Astrocyte (in vitro differentiated cells and primary cell): ENCODE data around the gene EPHA6. TPM values are rescaled to one million over a fixed set of nuclear protein-coding genes. Genes with fewer than 3 reads are reported as not detected.

Experiments
- DNase-seq: peaks from one replicate; pipeline ENCODE4 v3.0.0-alpha.2; 2010; ENCODE audit warnings: low read depth
- FAIRE-seq: peaks from 2 replicates; lab custom pipeline; 2011; peaks lifted over from hg19 to GRCh38; lab: Jason Lieb, UNC
- H2AFZ ChIP-seq: 2 replicates; pipeline ENCODE4 v1.6.0; 2012; ENCODE audit warnings: low read depth, low read length, inconsistent platforms
- H3K27ac ChIP-seq: 2 replicates; pipeline ENCODE4 v1.5.1; 2011; ENCODE audit warnings: low read depth, low read length, inconsistent platforms
- H3K27me3 ChIP-seq: 2 replicates; pipeline ENCODE4 v1.6.0; 2011; ENCODE audit warnings: low read length, inconsistent platforms; ENCODE audit not compliant: insufficient read depth
- H3K36me3 ChIP-seq: 2 replicates; pipeline ENCODE4 v1.5.1; 2011; ENCODE audit warnings: low read length, inconsistent platforms; ENCODE audit not compliant: insufficient read depth
- H3K4me1 ChIP-seq: 2 replicates; pipeline ENCODE4 v1.5.1; 2011; ENCODE audit warnings: low read length, inconsistent platforms; ENCODE audit not compliant: insufficient read depth
- H3K4me2 ChIP-seq: 2 replicates; pipeline ENCODE4 v1.6.0; 2012; ENCODE audit warnings: low read length, inconsistent platforms
- H3K4me3 ChIP-seq: 2 replicates; pipeline ENCODE4 v1.5.1; 2011; ENCODE audit warnings: low read depth, mild to moderate bottlenecking, low read length, inconsistent platforms; ENCODE audit not compliant: insufficient read depth
- H3K79me2 ChIP-seq: 2 replicates; pipeline ENCODE4 v1.6.0; 2012; ENCODE audit warnings: mild to moderate bottlenecking, low read length, inconsistent platforms; ENCODE audit not compliant: insufficient read depth
- H3K9ac ChIP-seq: 2 replicates; pipeline ENCODE4 v1.6.0; 2012; ENCODE audit warnings: mild to moderate bottlenecking, low read length, inconsistent platforms
- H3K9me3 ChIP-seq: 2 replicates; pipeline ENCODE4 v1.5.1; 2012; ENCODE audit warnings: low read depth, mild to moderate bottlenecking, low read length, inconsistent platforms; ENCODE audit not compliant: insufficient read depth
- H4K20me1 ChIP-seq: 2 replicates; pipeline ENCODE4 v1.6.0; 2012; ENCODE audit warnings: low read length, inconsistent platforms; ENCODE audit not compliant: insufficient read depth
- H3K27ac Mint-ChIP-seq: one replicate; pipeline ENCODE4 v1.8.0; 2021; ENCODE audit warnings: mild to moderate bottlenecking, mixed read lengths; ENCODE audit not compliant: unreplicated experiment
- H3K27me3 Mint-ChIP-seq: one replicate; pipeline ENCODE4 v1.8.0; 2021; ENCODE audit warnings: low read depth, mixed read lengths; ENCODE audit not compliant: unreplicated experiment
- H3K36me3 Mint-ChIP-seq: one replicate; pipeline ENCODE4 v1.8.0; 2021; ENCODE audit warnings: low read depth, mixed read lengths; ENCODE audit not compliant: unreplicated experiment
- H3K4me1 Mint-ChIP-seq: one replicate; pipeline ENCODE4 v1.8.0; 2021; ENCODE audit warnings: low read depth, mixed read lengths; ENCODE audit not compliant: unreplicated experiment
- H3K4me3 Mint-ChIP-seq: one replicate; pipeline ENCODE4 v1.8.0; 2021; ENCODE audit warnings: mild to moderate bottlenecking, moderate library complexity, mixed read lengths; ENCODE audit not compliant: unreplicated experiment
- H3K9me3 Mint-ChIP-seq: one replicate; pipeline ENCODE4 v1.8.0; 2021; ENCODE audit warnings: mild to moderate bottlenecking, mixed read lengths; ENCODE audit not compliant: unreplicated experiment
- CTCF ChIP-seq: IDR thresholded peaks from 2 replicates; pipeline ENCODE4 v1.5.1; 2011; ENCODE audit warnings: low read depth, mild to moderate bottlenecking, inconsistent platforms, low read length, moderate library complexity; ENCODE audit not compliant: insufficient read depth
- EZH2 ChIP-seq: IDR thresholded peaks from 2 replicates; pipeline ENCODE4 v1.6.1; 2012; ENCODE audit warnings: mild to moderate bottlenecking, low read length, inconsistent platforms; ENCODE audit not compliant: insufficient read depth
- total RNA-seq: library from RNA; stranded (reverse); gene quantifications from 2 replicates; pipeline ENCODE4 v1.2.1, GENCODE V29; 2021

The EPHA6 gene
- total RNA-seq, 1 donor from 2014 or later = 1.7 TPM

DNA sequence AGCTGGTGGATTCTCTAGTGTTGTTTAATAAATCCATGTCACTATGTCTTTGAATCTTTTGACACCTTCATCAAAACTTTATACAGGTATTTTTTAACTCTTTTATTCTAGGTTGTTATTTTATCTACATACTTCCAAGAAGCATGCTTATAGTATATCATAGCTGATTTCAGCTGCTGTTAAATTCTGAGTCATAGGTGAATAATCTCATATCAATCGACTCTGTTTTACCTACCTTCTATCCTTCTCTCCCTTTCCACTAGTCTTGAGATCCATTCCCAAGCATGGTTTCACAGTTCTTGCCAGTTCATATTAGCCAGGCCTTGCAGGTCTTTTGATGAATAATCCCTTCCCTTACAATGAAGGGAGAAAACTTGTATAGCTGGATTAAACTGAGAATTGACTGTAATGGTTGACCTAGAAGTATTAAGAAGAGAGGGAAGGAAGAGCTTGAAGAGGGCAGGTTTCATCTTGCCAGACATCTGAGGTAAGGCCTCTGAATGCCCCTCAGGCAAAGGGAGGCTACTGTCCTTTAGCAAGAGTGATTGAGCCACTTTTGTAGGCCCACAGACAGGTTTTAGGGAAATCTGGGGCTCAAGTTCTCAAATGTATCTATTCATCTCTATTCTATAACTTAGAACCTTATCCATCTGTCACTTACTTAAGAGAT is 146.4 kb downstream of the EPHA6 start:
- Histone ChIP-seq H4K20me1 (no peaks in the 10 kb centered on the region), H3K27ac (no peak overlapping the region), H2AFZ (no peak overlapping the region), H3K36me3 (no peaks in the 10 kb centered on the region), H3K9me3 (no peaks in the 10 kb centered on the region), H3K27me3 (no peaks in the 10 kb centered on the region), H3K4me3 (no peak overlapping the region), H3K9ac (no peak overlapping the region), H3K4me2 (no peak overlapping the region), H3K4me1 (no peaks in the 10 kb centered on the region), H3K79me2 (no peaks in the 10 kb centered on the region)
- H3K27ac Mint-ChIP-seq = no peak overlapping the region
- H3K9me3 Mint-ChIP-seq = no peaks in the 10 kb centered on the region
- TF ChIP-seq CTCF (no peak), EZH2 (no peak)
- DNase-seq (no peak), FAIRE-seq (no peak)
- H3K4me1 Mint-ChIP-seq = peaks cover 10% of the 10 kb centered on the region
- H3K27me3 Mint-ChIP-seq = no peaks in the 10 kb centered on the region
- no peaks in the 10 kb centered on the region for H3K36me3 Mint-ChIP-seq
- no peak overlapping the region for H3K4me3 Mint-ChIP-seq

DNA sequence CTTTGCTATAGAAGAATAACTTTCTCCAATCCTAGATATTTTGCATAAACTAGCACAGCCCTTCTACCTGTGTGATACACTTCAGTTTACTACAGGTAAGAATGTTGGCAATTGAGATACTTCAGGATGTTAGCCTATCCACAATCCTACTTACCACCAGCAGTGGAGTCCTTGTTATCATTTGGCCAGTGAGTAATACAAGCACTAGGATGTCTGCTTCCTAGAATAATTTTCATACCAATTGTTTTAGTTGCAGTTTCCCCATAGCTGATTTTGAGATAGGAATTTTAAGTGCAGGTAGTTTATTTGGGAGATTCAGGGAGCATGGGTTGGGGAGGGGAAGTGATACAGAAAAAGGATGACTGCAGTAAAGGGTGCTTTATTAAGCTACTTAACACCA is 147.2 kb downstream of the EPHA6 start:
- Histone ChIP-seq H3K27ac (no peak overlapping the region), H3K9me3 (no peaks in the 10 kb centered on the region), H3K27me3 (no peaks in the 10 kb centered on the region), H4K20me1 (no peaks in the 10 kb centered on the region), H2AFZ (no peak overlapping the region), H3K4me1 (no peaks in the 10 kb centered on the region), H3K9ac (no peak overlapping the region), H3K4me2 (no peak overlapping the region), H3K36me3 (no peaks in the 10 kb centered on the region), H3K4me3 (no peak overlapping the region), H3K79me2 (no peaks in the 10 kb centered on the region)
- peaks cover 15% of the 10 kb centered on the region for H3K4me1 Mint-ChIP-seq
- H3K9me3 Mint-ChIP-seq = no peaks in the 10 kb centered on the region
- H3K4me3 Mint-ChIP-seq = no peak overlapping the region
- DNase-seq (no peak), FAIRE-seq (no peak)
- H3K27ac Mint-ChIP-seq = no peak overlapping the region
- TF ChIP-seq EZH2 = no peak
- no peaks in the 10 kb centered on the region for H3K36me3 Mint-ChIP-seq
- no peaks in the 10 kb centered on the region for H3K27me3 Mint-ChIP-seq

DNA sequence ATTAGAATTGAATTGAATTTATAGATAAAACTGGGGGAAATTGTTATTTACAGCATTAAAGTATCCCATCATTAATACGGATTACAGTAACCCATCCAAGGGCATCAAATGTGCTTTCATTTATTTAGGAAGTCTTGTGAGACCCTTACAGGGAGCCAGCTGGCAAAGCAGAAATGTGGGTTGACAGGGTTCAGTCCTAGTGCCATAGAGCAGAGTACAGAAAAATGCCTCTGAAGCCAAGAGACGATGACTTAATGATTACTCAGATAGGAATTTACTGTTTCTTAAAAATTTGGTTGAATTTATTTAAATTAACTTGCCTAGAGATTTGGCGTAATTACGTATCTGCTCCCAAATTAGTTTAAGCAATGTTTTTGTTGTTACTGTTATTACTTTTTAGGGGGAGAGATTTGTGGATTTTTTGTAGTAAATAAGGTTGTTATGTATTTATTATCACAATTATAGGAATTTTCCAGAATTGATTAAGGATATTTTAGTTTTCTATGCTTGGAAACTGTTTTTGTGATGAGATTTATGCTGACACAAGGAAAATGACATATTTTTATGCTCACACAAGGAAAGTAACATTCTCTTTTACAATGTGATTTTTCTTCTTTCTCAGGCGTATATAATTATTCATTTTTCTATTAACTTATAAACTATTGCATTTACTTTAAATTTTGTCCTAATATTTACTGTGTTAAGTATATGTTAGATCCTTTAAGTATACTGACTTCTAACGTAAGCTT is 152.0 kb downstream of the EPHA6 start:
- H3K27me3 Mint-ChIP-seq = no peaks in the 10 kb centered on the region
- FAIRE-seq = no peak
- H3K9me3 Mint-ChIP-seq = no peaks in the 10 kb centered on the region
- Histone ChIP-seq H3K79me2 (no peaks in the 10 kb centered on the region), H3K4me1 (no peaks in the 10 kb centered on the region), H3K4me2 (no peak overlapping the region), H3K9ac (no peak overlapping the region), H3K27ac (no peak overlapping the region), H3K27me3 (no peaks in the 10 kb centered on the region), H3K4me3 (no peak overlapping the region), H2AFZ (no peak overlapping the region), H3K36me3 (no peaks in the 10 kb centered on the region), H4K20me1 (no peaks in the 10 kb centered on the region), H3K9me3 (no peaks in the 10 kb centered on the region)
- no peaks in the 10 kb centered on the region for H3K36me3 Mint-ChIP-seq
- TF ChIP-seq EZH2 = no peak
- TF ChIP-seq CTCF = no peak
- peaks cover 11% of the 10 kb centered on the region for H3K4me1 Mint-ChIP-seq
- H3K4me3 Mint-ChIP-seq = no peak overlapping the region
- no peak for DNase-seq
- no peak overlapping the region for H3K27ac Mint-ChIP-seq
